ENCODE data around the gene VPS11.

Gene VPS11

DNA sequence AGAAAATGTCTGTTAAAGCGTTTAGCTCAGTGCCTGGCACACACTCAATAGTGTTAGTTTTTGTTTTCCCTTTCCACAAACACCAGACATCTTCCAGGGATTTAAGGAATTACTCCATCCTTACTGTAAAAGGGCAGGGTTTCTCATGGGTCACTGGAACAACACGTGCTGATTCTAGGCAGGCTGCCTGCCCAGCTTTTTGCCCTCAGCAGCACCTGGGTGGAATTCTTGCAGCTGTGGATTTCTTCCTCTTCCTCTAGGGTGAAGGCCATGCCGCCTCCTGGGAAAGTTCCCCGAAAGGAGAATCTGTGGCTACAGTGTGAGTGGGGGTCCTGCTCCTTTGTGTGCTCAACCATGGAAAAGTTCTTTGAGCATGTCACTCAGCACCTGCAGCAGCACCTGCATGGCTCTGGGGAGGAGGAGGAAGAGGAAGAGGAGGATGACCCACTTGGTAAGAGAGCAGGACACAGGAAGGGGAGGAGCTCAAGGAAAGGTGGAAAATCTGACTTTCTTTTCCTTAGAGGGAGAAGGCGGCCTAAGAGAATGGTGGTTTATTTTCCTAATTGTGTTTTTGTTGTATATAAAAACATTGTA lies 59.2 kb downstream of the VPS11 start:
- DNase-seq = no peak

DNA sequence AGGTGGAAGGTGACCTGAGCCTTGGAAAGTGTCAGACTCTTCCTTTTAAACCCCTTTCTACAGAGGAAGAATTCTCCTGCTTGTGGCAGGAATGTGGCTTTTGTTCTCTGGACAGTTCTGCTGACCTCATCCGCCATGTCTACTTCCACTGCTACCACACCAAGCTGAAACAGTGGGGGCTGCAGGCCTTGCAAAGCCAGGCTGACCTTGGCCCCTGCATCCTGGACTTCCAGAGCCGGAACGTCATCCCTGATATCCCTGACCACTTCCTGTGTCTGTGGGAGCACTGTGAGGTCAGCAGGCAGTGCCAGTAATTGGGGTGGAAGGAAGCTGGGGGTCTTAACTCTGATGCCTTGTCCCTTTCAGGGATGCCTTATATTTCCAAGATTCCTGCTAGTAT lies 63.0 kb downstream of the VPS11 start:
- no peak for DNase-seq

All from activated CD8-positive, alpha-beta memory T cell treated with anti-CD3 and anti-CD28 coated beads for 24 hours (primary cell).